Activated CD4-positive, alpha-beta T cell treated with anti-CD3 and anti-CD28 coated beads, Interleukin-2, Interleukin-6, amounts not matched to agents 100 ng/mL and 50 ng/mL, durations not matched to agents 16 hours and 8 hours (primary cell): Measurements from ENCODE around the gene CALD1.

Experiments
- DNase-seq: peaks from one replicate; pipeline ENCODE4 v3.0.0-alpha.2; 2020

CALD1 gene

DNA sequence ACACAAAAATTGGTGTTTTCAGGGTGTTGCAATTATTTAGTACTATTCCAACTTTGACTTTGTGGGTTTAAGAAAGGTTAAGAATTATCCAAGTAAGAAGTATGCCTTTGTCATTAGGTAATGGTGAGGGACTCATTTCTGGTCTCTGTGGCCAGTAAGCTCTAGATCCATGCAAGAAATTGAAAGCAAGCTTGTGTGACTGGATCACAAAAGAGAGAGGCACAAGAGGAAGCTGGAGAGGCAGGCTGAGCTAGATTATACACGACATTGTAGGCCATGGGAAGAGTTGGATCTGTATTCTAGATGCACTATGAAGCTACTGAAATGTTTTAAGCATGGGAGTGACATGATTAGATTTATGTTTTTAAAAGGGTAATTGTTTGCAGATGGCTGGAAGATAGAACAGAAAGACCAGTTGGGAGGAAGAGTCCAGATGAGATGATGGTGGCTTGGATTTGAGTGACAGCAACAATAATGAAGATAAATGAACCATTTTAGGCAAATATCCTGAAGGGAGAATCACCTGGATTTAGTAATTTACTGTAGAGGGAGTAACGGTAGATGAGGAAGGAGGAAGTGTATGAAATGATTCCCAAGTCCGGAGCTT, 50.0 kb downstream of the CALD1 start:
- no peak for DNase-seq

GRCh38 chr7:134831862-134832261, 52.4 kb downstream of the CALD1 start:
- DNase-seq, result no peak

DNA sequence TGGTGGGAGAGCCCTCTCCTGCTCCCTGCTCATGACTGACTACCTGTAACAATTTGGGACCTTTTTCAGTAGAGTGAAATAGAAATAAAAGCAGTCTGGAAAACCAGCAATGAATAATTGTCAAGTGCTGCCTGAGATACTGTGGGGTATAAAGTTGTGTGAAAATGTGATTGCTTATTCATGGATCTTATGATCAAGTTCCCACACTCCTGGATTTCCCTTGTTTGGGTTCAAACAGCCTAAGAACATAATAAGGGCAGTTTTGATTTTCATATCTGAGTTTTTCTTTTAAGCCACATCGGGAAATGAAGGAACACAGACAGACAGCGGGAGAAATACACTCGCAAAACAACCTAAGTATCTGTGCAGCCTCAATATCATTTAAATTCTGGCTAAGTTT, 52.9 kb downstream of the CALD1 start:
- DNase-seq, result no peak

GRCh38 chr7:134834689-134835462, 55.4 kb downstream of the CALD1 start:
- no peak for DNase-seq

GRCh38 chr7:134835463-134835823, 56.0 kb downstream of the CALD1 start:
- DNase-seq, result no peak

DNA sequence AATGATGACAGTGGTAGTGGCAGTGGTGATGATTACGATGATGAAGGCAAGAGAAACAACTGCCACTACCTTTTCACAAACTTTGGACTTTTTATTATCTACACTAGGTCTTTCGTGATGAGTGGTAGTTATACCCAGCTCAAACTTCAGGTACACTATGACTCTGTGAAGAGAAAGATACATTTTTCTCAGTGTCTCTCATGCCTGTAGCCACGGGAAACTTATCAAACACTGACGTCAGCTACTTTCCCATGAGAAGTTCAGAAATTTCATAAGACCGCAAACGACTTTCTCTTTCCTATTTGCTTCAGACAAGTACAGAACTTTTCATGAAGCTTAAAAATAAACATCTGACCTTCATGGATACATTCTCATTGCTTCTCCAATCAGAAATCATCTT, 57.0 kb downstream of the CALD1 start:
- peak; percentile 3 for DNase-seq

DNA sequence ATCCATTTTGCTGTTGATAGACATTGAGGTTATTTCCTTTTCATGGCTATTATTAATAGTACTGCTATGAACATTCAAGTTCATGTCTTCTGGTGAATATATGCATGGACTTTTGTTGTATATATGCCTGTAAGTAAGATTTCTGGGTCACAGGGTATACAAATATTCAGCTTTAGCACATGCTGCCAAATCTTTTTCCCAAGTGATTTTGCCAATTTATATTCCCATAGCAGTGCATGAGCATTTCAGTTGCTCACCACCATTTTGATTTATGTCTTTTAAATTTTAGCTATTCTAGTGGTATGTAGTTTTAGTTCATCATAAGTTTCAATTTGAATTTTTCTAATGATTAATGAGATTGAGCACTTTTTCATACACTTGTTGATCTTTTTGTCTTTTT, 59.9 kb downstream of the CALD1 start:
- no peak for DNase-seq

GRCh38 chr7:134842062-134842461, 62.6 kb downstream of the CALD1 start:
- DNase-seq, result no peak

DNA sequence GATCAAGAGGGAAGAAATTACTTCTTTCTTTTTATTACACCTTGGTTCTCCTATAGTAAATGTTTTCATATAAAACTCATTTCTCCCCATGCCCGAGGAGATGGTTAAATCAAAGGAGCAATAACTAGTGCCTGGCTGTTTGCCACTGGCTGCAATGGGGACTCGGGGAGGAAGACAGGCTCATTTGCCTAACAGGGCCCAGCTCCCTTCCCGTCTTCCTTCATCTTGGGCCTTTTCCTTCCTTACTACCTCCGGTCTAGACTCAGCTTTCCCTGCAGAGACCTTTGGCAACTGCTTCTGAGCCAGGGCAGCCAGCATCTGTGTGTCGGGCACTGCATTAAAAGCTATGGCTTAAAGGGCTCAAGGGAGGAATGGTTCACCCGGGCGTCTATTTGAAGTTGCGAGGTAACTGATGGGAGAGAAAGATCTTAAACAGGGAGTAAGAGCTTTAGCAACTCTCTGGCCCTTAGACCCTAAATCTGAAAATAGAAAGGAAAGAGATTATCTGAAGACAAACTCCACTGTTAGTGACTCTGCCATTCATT, 63.5 kb downstream of the CALD1 start:
- DNase-seq, result no peak

DNA sequence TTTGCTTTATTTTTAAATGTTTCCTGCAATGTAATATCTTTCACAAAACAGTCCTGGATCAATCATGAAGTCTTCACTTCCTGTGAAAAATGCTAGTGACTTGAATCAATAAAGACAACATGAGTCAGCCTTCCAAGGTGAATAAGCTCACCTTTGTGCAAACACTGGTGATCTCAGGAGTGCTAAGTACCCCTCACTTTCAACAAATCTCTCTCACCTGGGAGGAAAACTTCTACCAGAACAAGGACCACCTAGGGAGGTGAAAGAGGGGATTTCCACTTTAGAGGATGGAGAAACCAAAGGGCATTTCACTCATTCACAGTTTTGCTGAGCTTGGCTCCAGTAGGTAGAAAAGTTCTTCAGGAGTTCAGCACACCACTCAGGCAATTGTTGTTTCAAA, 64.8 kb downstream of the CALD1 start:
- no peak for DNase-seq

GRCh38 chr7:134845461-134845860, 66.0 kb downstream of the CALD1 start:
- DNase-seq, result no peak

- DNase-seq, result no peak
Observed at GRCh38 chr7:134847851-134848588, 68.6 kb downstream of the CALD1 start.

DNA sequence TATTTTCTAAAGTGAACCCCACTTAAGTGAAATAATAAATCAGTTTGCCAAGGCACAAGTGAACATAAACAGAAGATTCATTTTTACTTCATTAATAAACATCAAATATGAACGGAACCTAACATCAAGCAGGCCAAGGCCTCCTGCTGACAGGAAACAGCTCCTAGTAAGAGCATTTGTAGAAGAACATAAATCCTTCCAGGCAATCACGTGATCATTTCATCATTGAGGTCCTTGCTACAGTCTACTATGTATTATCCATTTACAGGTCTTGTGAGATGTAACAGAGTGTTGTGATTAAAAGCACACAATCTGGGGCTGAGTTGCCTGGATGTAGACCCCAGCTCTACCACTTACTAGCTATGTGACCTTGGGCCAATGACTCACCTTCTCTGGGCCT, 70.6 kb downstream of the CALD1 start:
- DNase-seq, result no peak

GRCh38 chr7:134851141-134851540, 71.7 kb downstream of the CALD1 start:
- DNase-seq, result no peak

DNA sequence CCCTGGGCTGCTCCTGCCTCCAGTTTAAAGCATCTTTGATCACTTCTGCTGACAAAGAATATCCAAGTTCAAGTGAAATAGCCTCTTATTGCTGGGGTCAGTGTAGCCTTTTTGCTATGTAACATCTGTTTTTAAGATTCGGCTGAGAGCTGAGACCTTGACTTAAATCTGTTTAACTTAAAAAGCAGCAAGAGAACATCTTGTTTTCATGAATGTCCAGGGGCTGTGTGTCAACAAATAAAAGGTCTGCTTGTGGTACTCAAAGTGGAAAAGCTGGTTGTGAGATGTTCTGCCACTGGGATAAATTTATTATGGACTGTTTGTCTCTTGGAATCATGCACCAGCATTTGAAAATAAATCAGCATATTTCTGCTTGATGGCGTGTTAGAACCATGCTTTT, 73.2 kb downstream of the CALD1 start:
- no peak for DNase-seq

DNA sequence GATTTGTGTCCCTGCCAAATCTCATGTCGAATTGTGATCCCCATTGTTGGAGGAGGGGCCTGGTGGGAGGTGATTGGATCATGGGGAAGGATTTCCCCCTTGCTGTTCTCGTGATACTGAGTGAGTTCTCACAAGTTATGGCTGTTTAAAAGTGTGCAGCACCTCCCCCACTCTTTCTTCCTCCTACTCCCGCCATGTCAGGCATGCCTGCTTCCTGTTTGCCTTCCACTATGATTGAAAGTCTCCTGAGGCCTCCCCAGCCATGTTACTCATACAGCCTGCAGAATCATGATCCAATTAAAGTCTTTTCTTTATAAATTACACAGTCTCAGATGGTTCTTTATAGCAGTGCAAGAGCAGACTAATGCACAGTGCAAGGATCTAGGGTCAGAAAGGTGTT, 75.4 kb downstream of the CALD1 start:
- DNase-seq, result no peak

GRCh38 chr7:134855442-134855841, 76.0 kb downstream of the CALD1 start:
- no peak for DNase-seq

- DNase-seq, result peak; percentile 15
Observed at GRCh38 chr7:134856091-134856490, 76.7 kb downstream of the CALD1 start.

GRCh38 chr7:134856691-134857090, 77.3 kb downstream of the CALD1 start:
- DNase-seq, result no peak

GRCh38 chr7:134857958-134858357, 78.5 kb downstream of the CALD1 start:
- no peak for DNase-seq

DNA sequence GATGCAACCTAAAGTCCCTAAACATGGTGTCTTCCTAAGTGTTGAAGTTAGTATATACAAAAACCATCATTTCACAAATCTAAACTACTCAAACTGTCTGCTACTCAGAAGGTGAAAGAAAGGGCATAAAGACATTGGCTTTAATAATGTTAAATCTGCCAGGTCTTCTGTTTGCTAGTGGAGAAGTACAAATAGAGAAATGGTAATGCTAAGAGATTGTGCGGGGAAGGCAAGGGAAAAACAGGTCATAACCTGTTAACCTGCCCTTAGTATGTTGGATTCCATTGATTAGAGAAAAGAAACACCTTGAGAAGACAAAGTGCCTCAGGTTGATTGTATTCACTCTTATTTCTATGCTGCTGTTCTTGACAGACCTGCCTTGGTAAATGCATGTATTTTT, 80.3 kb downstream of the CALD1 start:
- no peak for DNase-seq

DNA sequence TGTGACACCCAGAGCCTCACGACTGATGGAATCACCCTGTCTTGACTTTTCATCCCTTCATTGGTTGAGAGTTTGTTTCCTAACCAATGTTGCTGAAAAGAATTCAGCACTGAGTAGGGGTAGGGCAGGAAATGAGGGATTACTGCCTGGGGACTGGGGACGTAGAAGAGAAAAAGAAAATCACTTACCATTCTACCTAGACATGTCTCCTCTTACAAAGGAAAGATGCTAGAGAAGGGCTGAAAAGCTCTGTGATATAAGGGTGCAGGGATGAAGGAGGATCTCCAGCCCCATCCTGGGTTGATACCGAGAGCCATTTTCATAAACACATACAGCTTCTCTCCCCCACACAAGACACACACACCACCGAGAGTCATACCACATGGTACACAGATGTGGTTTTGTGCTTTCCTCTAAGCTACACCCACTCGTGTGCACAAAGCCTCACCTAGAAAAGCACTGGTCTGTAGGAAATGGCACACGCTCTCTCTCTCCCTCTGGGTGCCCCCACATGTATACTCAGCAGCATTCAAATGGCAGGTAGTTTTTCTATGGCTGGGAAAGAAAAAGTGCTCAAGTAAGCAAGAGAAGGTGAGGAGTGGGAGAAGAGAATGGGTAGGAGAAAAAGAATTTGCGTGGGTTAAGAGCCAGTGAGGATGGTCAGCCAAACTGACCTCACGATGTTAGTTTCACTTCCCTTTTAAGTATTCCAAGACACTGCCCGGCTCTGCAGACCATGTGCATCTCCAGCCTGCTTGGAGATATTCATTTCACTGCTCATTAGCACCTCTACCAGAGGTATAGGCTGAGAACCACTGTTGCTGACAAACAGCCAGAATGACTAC, 85.8 kb downstream of the CALD1 start:
- DNase-seq, result peak; percentile 49

- no peak for DNase-seq
Observed at GRCh38 chr7:134866617-134867016, 87.2 kb downstream of the CALD1 start.
